ENCODE data around the gene IL13. TPM values are rescaled to one million over a fixed set of nuclear protein-coding genes. Genes with fewer than 3 reads are reported as not detected.
"Not testable (repeated sequence)": the region's sequence is repeated elsewhere in the genome, so short reads cannot be mapped to it uniquely, and the experiment has no call there.

The IL13 gene
- total and polyA plus RNA-seq, 12 donors: 0.06 to 0.61 (median 0.21) TPM; not detected in 8

GRCh38 chr5:132688536-132689339 lies 30.8 kb downstream of the IL13 start:
- no peak overlapping the region for H3K27ac ChIP-seq
- DNase-seq: no peak
- no peak for TF ChIP-seq CTCF (IDR thresholded peaks at IDR 0.05)
- no peak for TF ChIP-seq POLR2A (IDR thresholded peaks at IDR 0.05)
- no peaks in the 10 kb centered on the region for H3K4me1 ChIP-seq (replicated peaks in 1 of 2)
- no peak overlapping the region for H3K4me3 ChIP-seq
- no peaks in the 10 kb centered on the region for H3K27me3 ChIP-seq
- H3K9me3 ChIP-seq (replicated peaks in 1 of 3): no peaks in the 10 kb centered on the region
- intact Hi-C loops (cut with DNase I): no loop called here
- WGBS, 4 donors: 54 to 61% (median 57%) methylated on average over 7 of the region's 7 CpGs
- H3K36me3 ChIP-seq (replicated peaks in 1 of 2): no peaks in the 10 kb centered on the region

DNA sequence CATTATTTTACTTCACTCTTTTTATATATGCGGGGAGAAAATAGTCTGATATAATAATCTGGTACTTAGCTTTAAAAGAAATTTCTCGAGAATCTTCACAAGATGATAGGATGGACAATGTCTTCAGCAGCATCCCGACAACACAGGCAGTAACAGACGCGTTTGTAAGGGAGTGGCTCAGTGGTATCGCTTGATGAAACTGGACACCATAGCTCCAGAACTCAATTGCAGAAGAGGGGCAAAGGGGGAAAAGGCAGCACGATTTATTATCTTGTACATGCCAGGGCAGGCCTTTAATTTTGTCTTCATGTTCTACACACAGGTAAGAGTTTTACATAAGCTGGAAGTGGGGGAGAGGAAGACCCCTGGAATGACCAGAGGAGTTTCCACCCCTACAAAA lies 31.5 kb downstream of the IL13 start:
- TF ChIP-seq POLR2A (IDR thresholded peaks at IDR 0.05) (no peak), CTCF (IDR thresholded peaks at IDR 0.05) (no peak)
- H3K36me3 ChIP-seq (replicated peaks in 1 of 2): no peaks in the 10 kb centered on the region
- intact Hi-C loops (cut with DNase I): no loop called here
- H3K4me3 ChIP-seq: no peak overlapping the region
- no peak for DNase-seq
- H3K27me3 ChIP-seq: no peaks in the 10 kb centered on the region
- no peaks in the 10 kb centered on the region for H3K9me3 ChIP-seq (replicated peaks in 1 of 3)
- 86 to 93% (median 89%) methylated on average over 7 of the region's 7 CpGs for WGBS, 4 donors
- no peaks in the 10 kb centered on the region for H3K4me1 ChIP-seq (replicated peaks in 1 of 2)
- no peak overlapping the region for H3K27ac ChIP-seq

DNA sequence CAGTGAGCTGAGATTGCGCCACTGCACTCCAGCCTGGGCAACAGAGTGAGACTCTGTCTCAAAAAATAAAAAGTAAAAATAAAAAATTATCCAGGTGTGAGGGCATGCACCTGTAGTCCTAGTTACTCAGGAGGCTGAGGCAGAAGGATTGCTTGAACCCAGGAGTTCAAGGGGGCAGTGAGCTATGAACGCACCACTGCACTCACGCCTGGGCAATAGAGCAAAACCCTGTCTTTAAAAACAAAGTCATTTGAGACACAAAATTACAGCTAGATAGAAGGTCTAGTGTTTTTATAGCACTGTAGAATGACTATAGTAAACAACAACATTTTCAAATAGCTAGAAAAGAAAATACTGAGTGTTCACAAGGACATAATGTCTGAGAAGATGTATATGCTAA lies 32.2 kb downstream of the IL13 start:
- WGBS, 4 donors: 98 to 100% (median 100%) methylated on average over 3 of the region's 3 CpGs
- H3K4me3 ChIP-seq: no peak overlapping the region
- TF ChIP-seq CTCF (IDR thresholded peaks at IDR 0.05) (no peak), POLR2A (IDR thresholded peaks at IDR 0.05) (no peak)
- H3K27ac ChIP-seq: no peak overlapping the region
- H3K27me3 ChIP-seq: no peaks in the 10 kb centered on the region
- intact Hi-C loops (cut with DNase I): no loop called here
- H3K9me3 ChIP-seq (replicated peaks in 1 of 3): no peaks in the 10 kb centered on the region
- H3K4me1 ChIP-seq (replicated peaks in 1 of 2): no peaks in the 10 kb centered on the region
- no peaks in the 10 kb centered on the region for H3K36me3 ChIP-seq (replicated peaks in 1 of 2)
- DNase-seq: no peak

DNA sequence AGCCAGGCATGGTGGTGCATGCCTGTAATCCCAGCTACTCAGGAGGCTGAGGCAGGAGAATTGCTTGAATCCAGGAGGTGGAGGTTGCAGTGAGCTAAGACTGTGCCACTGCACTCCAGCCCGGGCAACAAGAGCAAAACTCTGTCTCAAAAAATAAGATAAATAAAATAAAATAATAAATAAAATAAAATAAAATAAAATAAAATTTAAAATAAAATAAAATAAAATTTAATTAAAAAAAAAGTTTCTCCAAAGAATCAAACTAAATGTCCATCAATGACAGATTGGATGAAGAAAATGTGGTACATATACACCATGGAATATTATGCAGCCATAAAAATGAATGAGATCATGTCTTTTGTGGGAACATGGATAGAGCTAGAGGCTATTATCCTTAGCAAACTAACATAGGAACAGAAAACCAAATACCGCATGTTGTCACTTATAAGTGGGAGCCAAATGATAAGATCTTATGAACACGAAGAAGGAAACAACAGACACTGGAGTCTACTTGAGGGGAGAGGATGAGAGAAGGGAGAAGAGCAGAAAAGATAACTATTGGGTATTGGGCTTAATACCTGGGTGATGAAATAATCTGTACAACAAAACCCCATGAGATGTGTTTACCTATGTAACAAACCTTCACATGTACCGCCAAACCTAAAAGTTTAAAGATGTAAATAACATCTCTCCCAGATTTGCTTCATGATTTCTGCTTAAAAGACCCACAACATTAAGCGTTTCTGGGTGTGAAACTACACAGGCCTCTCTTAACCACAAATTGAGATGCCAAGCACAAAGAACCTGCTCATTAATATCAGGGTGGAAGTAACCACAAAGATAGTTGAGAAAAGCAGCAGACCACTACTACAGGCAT lies 34.0 kb downstream of the IL13 start:
- 75 to 90% (median 79%) methylated on average over 5 of the region's 5 CpGs for WGBS, 4 donors
- H3K4me1 ChIP-seq (replicated peaks in 1 of 2); DNase-seq; intact Hi-C loops (cut with DNase I); H3K27ac ChIP-seq; H3K27me3 ChIP-seq; H3K4me3 ChIP-seq; H3K9me3 ChIP-seq (replicated peaks in 1 of 3); H3K36me3 ChIP-seq (replicated peaks in 1 of 2): not testable (repeated sequence)
